Activated T-helper 2 cell treated with anti-CD3 and anti-CD28 coated beads, Interferon-gamma antibody, Interleukin-2, Interleukin-4, amounts not matched to agents 10 μg/mL and 5 μg/mL and 100 μg/mL, durations not matched to agents 14 hours and 24 hours and 36 hours (primary cell): ENCODE measurements around the gene DBN1. TPM values are rescaled to one million over a fixed set of nuclear protein-coding genes. Genes with fewer than 3 reads are reported as not detected.

Source experiments
- DNase-seq: peaks from one replicate; pipeline ENCODE4 v3.0.0; 2021; ENCODE audit warnings: low spot score
- H3K27ac Mint-ChIP-seq: one replicate; pipeline ENCODE4 v1.8.0; 2021; ENCODE audit warnings: mixed read lengths
- H3K27me3 Mint-ChIP-seq: one replicate; pipeline ENCODE4 v1.8.0; 2021; ENCODE audit warnings: low read depth, mixed read lengths
- H3K36me3 Mint-ChIP-seq: one replicate; pipeline ENCODE4 v1.8.0; 2021; ENCODE audit warnings: low read depth, mixed read lengths
- H3K4me1 Mint-ChIP-seq: one replicate; pipeline ENCODE4 v1.8.0; 2021; ENCODE audit warnings: low read depth, mixed read lengths
- H3K4me3 Mint-ChIP-seq: one replicate; pipeline ENCODE4 v1.8.0; 2021; ENCODE audit warnings: low read depth, mild to moderate bottlenecking, moderate library complexity, mixed read lengths
- H3K9me3 Mint-ChIP-seq: one replicate; pipeline ENCODE4 v1.8.0; 2021; ENCODE audit warnings: mixed read lengths
- intact Hi-C: fragments of 100-400 bp; cut with micrococcal nuclease; formaldehyde crosslinking; loops from one replicate; pipeline ENCODE4 v1.15.1; 2023
- total RNA-seq: library from RNA; stranded (reverse); gene quantifications from 2 replicates; pipeline ENCODE4 v1.2.3, GENCODE V29; 2022

Gene DBN1
- total RNA-seq, 1 donor from 2014 or later = 32.9 TPM

GRCh38 chr5:177452688-177453638 lies 20.5 kb downstream of the DBN1 start:
- H3K9me3 Mint-ChIP-seq = no peaks in the 10 kb centered on the region
- H3K36me3 Mint-ChIP-seq = peaks cover 2% of the 10 kb centered on the region
- peaks cover 10% of the 10 kb centered on the region for H3K27me3 Mint-ChIP-seq
- H3K27ac Mint-ChIP-seq = no peak overlapping the region
- no peak overlapping the region for H3K4me3 Mint-ChIP-seq
- H3K4me1 Mint-ChIP-seq = peaks cover 23% of the 10 kb centered on the region
- intact Hi-C loops = no loop called here
- no peak for DNase-seq

- H3K27me3 Mint-ChIP-seq = peaks cover 10% of the 10 kb centered on the region
- intact Hi-C loops = no loop called here
- H3K36me3 Mint-ChIP-seq = no peaks in the 10 kb centered on the region
Observed at GRCh38 chr5:177450667-177451424, 22.6 kb downstream of the DBN1 start.

GRCh38 chr5:177449140-177450061 lies 24.0 kb downstream of the DBN1 start:
- no peaks in the 10 kb centered on the region for H3K9me3 Mint-ChIP-seq
- peaks cover 10% of the 10 kb centered on the region for H3K27me3 Mint-ChIP-seq
- intact Hi-C loops = no loop called here
- no peak overlapping the region for H3K4me3 Mint-ChIP-seq
- H3K4me1 Mint-ChIP-seq = peaks cover 35% of the 10 kb centered on the region
- no peaks in the 10 kb centered on the region for H3K36me3 Mint-ChIP-seq
- H3K27ac Mint-ChIP-seq = no peak overlapping the region
- no peak for DNase-seq

More at GRCh38 chr5:177450667-177451424, 22.6 kb downstream of the DBN1 start:
- no peak for DNase-seq
- no peaks in the 10 kb centered on the region for H3K9me3 Mint-ChIP-seq
- peaks cover 20% of the 10 kb centered on the region for H3K4me1 Mint-ChIP-seq
- no peak overlapping the region for H3K27ac Mint-ChIP-seq
- no peak overlapping the region for H3K4me3 Mint-ChIP-seq

- H3K4me3 Mint-ChIP-seq = peak overlapping the region; percentile 52
- no peak for DNase-seq
- H3K27ac Mint-ChIP-seq = peak overlapping the region; percentile 50
- no peaks in the 10 kb centered on the region for H3K36me3 Mint-ChIP-seq
- H3K4me1 Mint-ChIP-seq = peaks cover 35% of the 10 kb centered on the region
- H3K27me3 Mint-ChIP-seq = peaks cover 5% of the 10 kb centered on the region
- intact Hi-C loops = no loop called here
- H3K9me3 Mint-ChIP-seq = no peaks in the 10 kb centered on the region
Observed at GRCh38 chr5:177448244-177448950, 25.0 kb downstream of the DBN1 start.

GRCh38 chr5:177447611-177448243 lies 25.7 kb downstream of the DBN1 start:
- intact Hi-C loops = loop anchor here (2.0 kb wide), 1 partner anchor 19 kb away; no protein-coding TSS in a partner anchor
- H3K4me1 Mint-ChIP-seq = peaks cover 32% of the 10 kb centered on the region
- no peaks in the 10 kb centered on the region for H3K9me3 Mint-ChIP-seq
- no peak overlapping the region for H3K27ac Mint-ChIP-seq
- peaks cover 3% of the 10 kb centered on the region for H3K36me3 Mint-ChIP-seq
- DNase-seq = no peak
- H3K27me3 Mint-ChIP-seq = peaks cover 2% of the 10 kb centered on the region
- H3K4me3 Mint-ChIP-seq = peak overlapping the region; percentile 52

GRCh38 chr5:177447066-177447610 lies 26.3 kb downstream of the DBN1 start:
- Mint-ChIP-seq H3K9me3 (no peaks in the 10 kb centered on the region), H3K4me3 (peak overlapping the region; percentile 20), H3K4me1 (peaks cover 31% of the 10 kb centered on the region), H3K27ac (no peak overlapping the region), H3K36me3 (peaks cover 9% of the 10 kb centered on the region), H3K27me3 (peaks cover 2% of the 10 kb centered on the region)
- DNase-seq = peak; percentile 71
- intact Hi-C loops = loop anchor here (2.0 kb wide), 1 partner anchor 18 kb away; no protein-coding TSS in a partner anchor

GRCh38 chr5:177446200-177447065 lies 27.0 kb downstream of the DBN1 start, which contains the start of gene PRR7:
Gene PRR7 (plus strand): TSS chr5:177446814. CDS start chr5:177455068, 8,254 bp downstream.
- Mint-ChIP-seq H3K27me3 (peaks cover 2% of the 10 kb centered on the region), H3K9me3 (no peaks in the 10 kb centered on the region), H3K36me3 (peaks cover 15% of the 10 kb centered on the region), H3K27ac (peak within 1 kb of the TSS; percentile 88), H3K4me1 (peaks cover 31% of the 10 kb centered on the region), H3K4me3 (peak within 1 kb of the TSS; percentile 73)
- intact Hi-C loops = loop anchor here (2.0 kb wide), 1 partner anchor 18 kb away; no protein-coding TSS in a partner anchor
- peak; percentile 69 for DNase-seq

- intact Hi-C loops = loop anchor here (2.0 kb wide), 1 partner anchor 17 kb away; no protein-coding TSS in a partner anchor
- H3K4me3 Mint-ChIP-seq = peak overlapping the region; percentile 73
- H3K4me1 Mint-ChIP-seq = peaks cover 31% of the 10 kb centered on the region
- no peaks in the 10 kb centered on the region for H3K9me3 Mint-ChIP-seq
- peaks cover 2% of the 10 kb centered on the region for H3K27me3 Mint-ChIP-seq
- H3K36me3 Mint-ChIP-seq = peaks cover 17% of the 10 kb centered on the region
- H3K27ac Mint-ChIP-seq = peak overlapping the region; percentile 88
- DNase-seq = no peak
Observed at GRCh38 chr5:177445917-177446199, 27.6 kb downstream of the DBN1 start.

GRCh38 chr5:177445052-177445916 lies 28.1 kb downstream of the DBN1 start:
- Mint-ChIP-seq H3K9me3 (no peaks in the 10 kb centered on the region), H3K4me1 (peaks cover 32% of the 10 kb centered on the region), H3K36me3 (peaks cover 22% of the 10 kb centered on the region), H3K27me3 (peaks cover 2% of the 10 kb centered on the region), H3K27ac (peak overlapping the region; percentile 88), H3K4me3 (peak overlapping the region; percentile 73)
- no peak for DNase-seq
- intact Hi-C loops = no loop called here
